Measurements from ENCODE around the gene MAD1L1. TPM values are rescaled to one million over a fixed set of nuclear protein-coding genes. Genes with fewer than 3 reads are reported as not detected.

MAD1L1 gene
- total and polyA plus RNA-seq, 2 of the 13 experiments (the other 11 are each of a cell fraction or from before 2014, with no cell fraction given) = 17.4 to 64.7 TPM

DNA sequence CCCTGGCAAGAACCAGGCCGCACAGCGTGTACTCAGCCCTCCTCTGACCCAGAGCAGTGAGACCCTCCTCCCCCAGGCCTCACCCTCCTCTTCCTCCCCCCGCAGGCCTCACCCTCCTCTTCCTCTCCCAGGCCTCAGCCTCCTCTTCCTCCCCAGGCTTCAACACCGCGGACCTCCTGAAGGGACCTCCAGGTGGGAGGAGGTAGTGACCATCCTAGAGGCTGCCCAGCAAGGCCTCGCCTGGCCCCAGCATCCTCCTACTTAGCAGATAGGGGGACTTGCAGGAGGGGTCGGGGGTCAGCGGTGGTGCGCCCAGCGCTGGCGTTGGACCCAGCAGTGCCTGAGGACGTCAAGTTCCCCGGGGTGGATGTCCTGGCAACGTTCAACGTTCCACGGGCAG, 291.9 kb downstream of the MAD1L1 start (continued):
- no peak for TF ChIP-seq JUNB (CRISPR knock-in tag; IDR thresholded peaks at IDR 0.05; ENCODE audit: borderline replicate concordance)
- TF ChIP-seq, protein P1, sequence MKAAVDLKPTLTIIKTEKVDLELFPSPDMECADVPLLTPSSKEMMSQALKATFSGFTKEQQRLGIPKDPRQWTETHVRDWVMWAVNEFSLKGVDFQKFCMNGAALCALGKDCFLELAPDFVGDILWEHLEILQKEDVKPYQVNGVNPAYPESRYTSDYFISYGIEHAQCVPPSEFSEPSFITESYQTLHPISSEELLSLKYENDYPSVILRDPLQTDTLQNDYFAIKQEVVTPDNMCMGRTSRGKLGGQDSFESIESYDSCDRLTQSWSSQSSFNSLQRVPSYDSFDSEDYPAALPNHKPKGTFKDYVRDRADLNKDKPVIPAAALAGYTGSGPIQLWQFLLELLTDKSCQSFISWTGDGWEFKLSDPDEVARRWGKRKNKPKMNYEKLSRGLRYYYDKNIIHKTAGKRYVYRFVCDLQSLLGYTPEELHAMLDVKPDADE (CRISPR knock-in tag; IDR thresholded peaks at IDR 0.05) = no peak
- TF ChIP-seq, protein P2, sequence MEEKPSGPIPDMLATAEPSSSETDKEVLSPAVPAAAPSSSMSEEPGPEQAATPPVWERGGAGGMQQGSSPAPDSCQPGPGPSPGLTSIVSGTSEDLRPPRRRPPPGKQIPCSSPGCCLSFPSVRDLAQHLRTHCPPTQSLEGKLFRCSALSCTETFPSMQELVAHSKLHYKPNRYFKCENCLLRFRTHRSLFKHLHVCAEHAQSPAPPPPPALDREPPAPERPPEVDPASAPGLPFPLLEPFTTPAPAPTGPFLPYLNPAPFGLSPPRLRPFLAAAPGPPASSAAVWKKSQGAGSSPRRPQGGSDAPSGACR (CRISPR knock-in tag; IDR thresholded peaks at IDR 0.05) = no peak

DNA sequence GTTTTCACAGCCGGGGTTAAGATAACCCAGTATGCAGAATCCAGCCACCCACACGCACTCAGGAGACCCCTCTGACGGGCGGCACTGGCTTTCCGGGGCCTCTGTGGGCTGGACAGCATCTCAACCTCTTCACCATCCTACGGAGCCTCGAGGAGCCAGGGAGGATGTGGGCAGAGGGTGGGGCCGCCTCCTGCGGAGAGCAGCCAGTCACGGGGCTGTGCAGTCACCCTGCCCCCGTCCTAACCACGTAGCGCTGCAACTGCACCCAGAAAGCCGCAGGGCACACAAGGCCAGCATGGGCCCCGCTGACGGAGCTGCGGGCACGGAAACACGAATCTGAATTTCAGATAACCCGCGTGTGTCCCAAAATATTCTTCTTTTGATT, 292.4 kb downstream of the MAD1L1 start:
- TF ChIP-seq PHF5A (CRISPR knock-in tag; IDR thresholded peaks at IDR 0.05; ENCODE audit: low read depth, unreplicated experiment) (no peak), DNMT3B (CRISPR knock-in tag; conservative IDR thresholded peaks at IDR 0.05) (no peak)
- TF ChIP-seq, protein P3, sequence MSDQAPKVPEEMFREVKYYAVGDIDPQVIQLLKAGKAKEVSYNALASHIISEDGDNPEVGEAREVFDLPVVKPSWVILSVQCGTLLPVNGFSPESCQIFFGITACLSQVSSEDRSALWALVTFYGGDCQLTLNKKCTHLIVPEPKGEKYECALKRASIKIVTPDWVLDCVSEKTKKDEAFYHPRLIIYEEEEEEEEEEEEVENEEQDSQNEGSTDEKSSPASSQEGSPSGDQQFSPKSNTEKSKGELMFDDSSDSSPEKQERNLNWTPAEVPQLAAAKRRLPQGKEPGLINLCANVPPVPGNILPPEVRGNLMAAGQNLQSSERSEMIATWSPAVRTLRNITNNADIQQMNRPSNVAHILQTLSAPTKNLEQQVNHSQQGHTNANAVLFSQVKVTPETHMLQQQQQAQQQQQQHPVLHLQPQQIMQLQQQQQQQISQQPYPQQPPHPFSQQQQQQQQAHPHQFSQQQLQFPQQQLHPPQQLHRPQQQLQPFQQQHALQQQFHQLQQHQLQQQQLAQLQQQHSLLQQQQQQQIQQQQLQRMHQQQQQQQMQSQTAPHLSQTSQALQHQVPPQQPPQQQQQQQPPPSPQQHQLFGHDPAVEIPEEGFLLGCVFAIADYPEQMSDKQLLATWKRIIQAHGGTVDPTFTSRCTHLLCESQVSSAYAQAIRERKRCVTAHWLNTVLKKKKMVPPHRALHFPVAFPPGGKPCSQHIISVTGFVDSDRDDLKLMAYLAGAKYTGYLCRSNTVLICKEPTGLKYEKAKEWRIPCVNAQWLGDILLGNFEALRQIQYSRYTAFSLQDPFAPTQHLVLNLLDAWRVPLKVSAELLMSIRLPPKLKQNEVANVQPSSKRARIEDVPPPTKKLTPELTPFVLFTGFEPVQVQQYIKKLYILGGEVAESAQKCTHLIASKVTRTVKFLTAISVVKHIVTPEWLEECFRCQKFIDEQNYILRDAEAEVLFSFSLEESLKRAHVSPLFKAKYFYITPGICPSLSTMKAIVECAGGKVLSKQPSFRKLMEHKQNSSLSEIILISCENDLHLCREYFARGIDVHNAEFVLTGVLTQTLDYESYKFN (CRISPR knock-in tag; conservative IDR thresholded peaks at IDR 0.05) = no peak
- no TSS peak for BruUV-seq (replicated peaks)
- no peak overlapping the region for H3K9ac ChIP-seq (ENCODE audit: insufficient read depth, low read depth, low read length)
- H3K36me3 ChIP-seq (replicated peaks in 1 of 2; ENCODE audit: control insufficient read depth in 1 of 2, insufficient read depth in 2 of 2, low read length in 2 of 2) = peaks cover 0 to 1% of the 10 kb centered on the region in 2 experiments; a peak in 3 of 5 replicates
- no peaks in the 10 kb centered on the region for H3K9me3 ChIP-seq (ENCODE audit: low read length)
- ChIA-PET POLR2A (no interaction called here), CTCF (ENCODE audit: low intra/inter-chr PET ratio, low total read pairs) (no interaction called here)
- no peak overlapping the region for H3K4me2 ChIP-seq (ENCODE audit: low read depth, low read length)
- H3K79me2 ChIP-seq (ENCODE audit: insufficient read depth, low read length) = no peaks in the 10 kb centered on the region
- no peak overlapping the region for H3K27ac ChIP-seq (ENCODE audit: extremely low read length, insufficient read depth, low read length)
- no peaks in the 10 kb centered on the region for H4K20me1 ChIP-seq (ENCODE audit: insufficient read depth, low read length)
- WGBS (ENCODE audit: low lambda C conversion rate) = 96% methylated on average over 13 of the region's 21 CpGs
- in situ Hi-C loops (cut with HindIII; ENCODE audit: extremely low pct_ligation_motif_present, low pct_unique_long_range_greater_than_20kb) = no loop called here
- FAIRE-seq (no peak), DNase-seq (ENCODE audit: low spot score) (no peak), ATAC-seq (no peak)
- H2AFZ ChIP-seq (ENCODE audit: low read length) = no peak overlapping the region
- no peaks in the 10 kb centered on the region for H3K27me3 ChIP-seq (ENCODE audit: control insufficient read depth in 1 of 2, insufficient read depth in 2 of 2, low read length in 2 of 2)
- intact Hi-C loops (cut with micrococcal nuclease; ENCODE audit: unreplicated experiment) = no loop called here
- H3K4me1 ChIP-seq (ENCODE audit: insufficient read depth, low read length) = no peaks in the 10 kb centered on the region
- H3K4me3 ChIP-seq (replicated peaks in 1 of 3; ENCODE audit: insufficient read depth in 1 of 3, low read depth in 2 of 3, low read length in 3 of 3) = no peak overlapping the region

Measured in HepG2 (cell line).